ENCODE measurements around the gene FOXM1. TPM values are rescaled to one million over a fixed set of nuclear protein-coding genes. Genes with fewer than 3 reads are reported as not detected.

The FOXM1 gene
- total RNA-seq, 4 donors from 2014 or later, result 1.3 to 1.7 TPM; not detected in 2

DNA sequence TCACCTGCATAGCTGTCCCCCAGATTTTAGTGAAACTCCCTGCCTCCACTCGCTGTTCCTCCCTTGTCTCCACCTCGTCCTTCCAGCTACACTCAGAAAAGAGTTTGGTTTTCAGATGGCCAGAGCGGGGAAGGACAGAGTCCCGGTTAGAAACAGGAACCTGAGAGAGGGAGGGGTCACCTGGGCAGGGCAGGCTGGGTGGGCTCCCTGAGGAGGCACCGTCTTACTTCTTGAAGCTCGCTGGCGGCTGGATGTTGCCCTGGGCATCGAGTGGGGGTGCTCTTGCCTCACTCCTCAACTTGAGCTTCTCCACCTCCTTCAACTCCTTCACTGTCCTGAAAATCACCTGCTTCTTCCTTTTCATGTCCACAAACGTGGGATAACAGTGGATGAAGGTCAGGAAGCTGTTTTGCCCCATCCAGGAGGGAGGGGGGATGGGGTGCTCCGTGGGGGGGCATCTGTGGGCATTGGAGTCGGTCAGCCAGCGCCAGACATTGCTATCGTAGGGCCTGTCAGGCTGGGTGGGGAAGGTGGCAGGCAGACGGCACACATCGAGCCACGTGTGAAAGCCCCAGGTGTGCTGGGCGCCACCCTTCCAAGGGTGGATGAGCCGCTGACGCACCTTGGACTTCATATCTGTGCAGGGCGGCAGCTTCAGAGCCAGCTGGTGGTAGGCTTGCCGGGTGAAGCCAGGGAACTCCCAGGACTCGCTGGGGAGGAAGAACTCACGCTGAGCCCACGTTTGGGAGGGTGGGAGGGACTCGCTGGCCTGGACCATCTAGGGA is 22.1 kb downstream of the FOXM1 start:
- 100% methylated on average over 2 to 6 of the region's 25 CpGs for WGBS, 2 donors (ENCODE audit: low coverage in 1 of 2)
- ATAC-seq, result no peak

DNA sequence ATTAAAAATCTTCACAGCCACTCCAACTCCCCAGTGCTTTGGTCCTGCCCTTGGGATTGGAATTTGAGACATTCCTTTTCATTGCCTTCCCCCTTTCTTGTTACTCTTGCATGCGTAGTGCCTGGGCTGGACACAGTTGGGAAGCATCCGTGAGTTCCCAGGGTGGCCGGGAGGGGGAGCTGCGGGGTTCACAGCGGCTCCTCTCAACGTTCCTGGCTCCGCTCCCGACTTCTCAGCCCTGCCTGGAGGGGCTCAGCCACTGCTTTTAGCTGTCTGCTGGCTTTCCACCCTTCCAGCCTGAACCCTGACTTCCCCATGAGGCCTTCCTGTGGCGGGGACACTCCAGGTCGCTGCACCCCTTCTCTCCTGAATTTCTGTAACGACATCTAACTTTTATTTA is 23.3 kb downstream of the FOXM1 start:
- ATAC-seq, result peak; percentile 84
- Histone ChIP-seq H3K4me3 (no peak overlapping the region), H3K27ac (no peak overlapping the region), H3K4me1 (peaks cover 0 to 7% (median 0%) of the 10 kb centered on the region in 3 donors), H3K27me3 (no peaks in the 10 kb centered on the region), H3K36me3 (peaks cover 0 to 26% of the 10 kb centered on the region in 2 donors), H3K9me3 (no peaks in the 10 kb centered on the region)
- no peak for TF ChIP-seq EP300 (IDR thresholded peaks at IDR 0.05)
- no peak for TF ChIP-seq POLR2A (IDR thresholded peaks at IDR 0.05)
- TF ChIP-seq, protein P1, sequence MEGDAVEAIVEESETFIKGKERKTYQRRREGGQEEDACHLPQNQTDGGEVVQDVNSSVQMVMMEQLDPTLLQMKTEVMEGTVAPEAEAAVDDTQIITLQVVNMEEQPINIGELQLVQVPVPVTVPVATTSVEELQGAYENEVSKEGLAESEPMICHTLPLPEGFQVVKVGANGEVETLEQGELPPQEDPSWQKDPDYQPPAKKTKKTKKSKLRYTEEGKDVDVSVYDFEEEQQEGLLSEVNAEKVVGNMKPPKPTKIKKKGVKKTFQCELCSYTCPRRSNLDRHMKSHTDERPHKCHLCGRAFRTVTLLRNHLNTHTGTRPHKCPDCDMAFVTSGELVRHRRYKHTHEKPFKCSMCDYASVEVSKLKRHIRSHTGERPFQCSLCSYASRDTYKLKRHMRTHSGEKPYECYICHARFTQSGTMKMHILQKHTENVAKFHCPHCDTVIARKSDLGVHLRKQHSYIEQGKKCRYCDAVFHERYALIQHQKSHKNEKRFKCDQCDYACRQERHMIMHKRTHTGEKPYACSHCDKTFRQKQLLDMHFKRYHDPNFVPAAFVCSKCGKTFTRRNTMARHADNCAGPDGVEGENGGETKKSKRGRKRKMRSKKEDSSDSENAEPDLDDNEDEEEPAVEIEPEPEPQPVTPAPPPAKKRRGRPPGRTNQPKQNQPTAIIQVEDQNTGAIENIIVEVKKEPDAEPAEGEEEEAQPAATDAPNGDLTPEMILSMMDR (IDR thresholded peaks at IDR 0.05), result peak in 3 of 4 experiments; percentile 71 to 89 (median 74)
- TF ChIP-seq POLR2AphosphoS5 (IDR thresholded peaks at IDR 0.05), result peak; percentile 38
- WGBS, 2 donors (ENCODE audit: low coverage in 1 of 2), result 8 to 11% methylated on average over 6 to 10 of the region's 11 CpGs

More for the DNA sequence above, 22.1 kb downstream of the FOXM1 start:
- peaks cover 0 to 7% (median 0%) of the 10 kb centered on the region in 3 donors for H3K4me1 ChIP-seq
- no peaks in the 10 kb centered on the region for H3K9me3 ChIP-seq
- H3K4me3 ChIP-seq, result no peak overlapping the region
- TF ChIP-seq EP300 (IDR thresholded peaks at IDR 0.05), result no peak
- no peak for TF ChIP-seq POLR2A (IDR thresholded peaks at IDR 0.05)
- TF ChIP-seq, protein P1 (IDR thresholded peaks at IDR 0.05), result no peak
- no peak for TF ChIP-seq POLR2AphosphoS5 (IDR thresholded peaks at IDR 0.05)
- H3K27me3 ChIP-seq, result no peaks in the 10 kb centered on the region
- H3K36me3 ChIP-seq, result peaks cover 0 to 22% of the 10 kb centered on the region in 2 donors
- no peak overlapping the region for H3K27ac ChIP-seq

DNA sequence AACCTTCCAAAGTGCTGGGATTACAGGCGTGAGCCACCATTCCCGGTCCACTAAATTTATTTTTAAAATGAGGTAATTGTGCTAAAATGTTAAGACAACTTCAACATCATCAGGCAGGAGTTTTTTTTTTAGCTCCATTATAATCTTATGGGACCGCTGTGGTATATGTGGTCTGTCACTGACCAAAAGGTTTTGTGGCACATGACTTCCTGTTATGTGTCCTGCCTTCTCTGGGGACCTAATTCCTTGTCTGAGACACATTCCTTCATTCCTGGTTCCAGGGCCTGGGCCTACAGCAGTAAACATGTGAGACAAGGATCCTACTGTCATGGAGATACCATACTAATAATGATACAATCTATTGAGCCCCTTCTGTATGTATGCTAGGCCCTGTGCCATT is 25.0 kb downstream of the FOXM1 start:
- no peak for ATAC-seq
- H3K27ac ChIP-seq, result no peak overlapping the region
- no peaks in the 10 kb centered on the region for H3K27me3 ChIP-seq
- H3K4me1 ChIP-seq, result peaks cover 0 to 7% (median 0%) of the 10 kb centered on the region in 3 donors
- no peak overlapping the region for H3K4me3 ChIP-seq
- no peak for TF ChIP-seq POLR2A (IDR thresholded peaks at IDR 0.05)
- TF ChIP-seq, protein P1 (IDR thresholded peaks at IDR 0.05), result no peak
- TF ChIP-seq POLR2AphosphoS5 (IDR thresholded peaks at IDR 0.05), result no peak
- H3K36me3 ChIP-seq, result peaks cover 0 to 16% of the 10 kb centered on the region in 2 donors
- 85 to 100% methylated on average over 1 to 3 of the region's 3 CpGs for WGBS, 2 donors (ENCODE audit: low coverage in 1 of 2)
- no peaks in the 10 kb centered on the region for H3K9me3 ChIP-seq

DNA sequence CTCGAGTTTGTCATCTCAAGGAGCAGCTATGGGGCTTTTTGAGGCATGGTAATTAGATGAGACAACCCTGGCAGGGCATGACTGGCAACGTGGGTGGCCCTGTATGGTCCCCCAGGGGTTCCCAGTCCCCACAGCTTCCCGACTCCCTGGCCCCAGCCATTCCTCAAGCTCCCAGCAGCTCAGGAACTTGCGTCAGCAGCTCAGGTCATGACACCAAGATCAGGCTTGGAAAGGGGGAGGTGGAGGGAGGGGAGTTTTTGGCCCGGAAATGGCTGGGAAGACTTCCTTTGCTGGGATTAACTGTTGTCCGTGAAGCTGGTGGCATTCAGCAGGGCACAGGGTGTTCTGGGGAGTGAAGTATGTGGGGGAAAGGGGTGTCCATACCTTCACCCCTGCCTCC is 31.7 kb downstream of the FOXM1 start:
- H3K4me3 ChIP-seq, result no peak overlapping the region
- H3K36me3 ChIP-seq, result peaks cover 0 to 31% of the 10 kb centered on the region in 2 donors
- peaks cover 0 to 5% (median 0%) of the 10 kb centered on the region in 3 donors for H3K4me1 ChIP-seq
- peak overlapping the region in 3 of 4 donors; percentile 24 to 56 (median 54) for H3K27ac ChIP-seq
- no peak for TF ChIP-seq POLR2A (IDR thresholded peaks at IDR 0.05)
- no peak for TF ChIP-seq POLR2AphosphoS5 (IDR thresholded peaks at IDR 0.05)
- ATAC-seq, result peak; percentile 35
- H3K27me3 ChIP-seq, result no peaks in the 10 kb centered on the region
- WGBS, 2 donors (ENCODE audit: low coverage in 1 of 2), result 0 to 14% methylated on average over 1 of the region's 6 CpGs
- H3K9me3 ChIP-seq, result no peaks in the 10 kb centered on the region

DNA sequence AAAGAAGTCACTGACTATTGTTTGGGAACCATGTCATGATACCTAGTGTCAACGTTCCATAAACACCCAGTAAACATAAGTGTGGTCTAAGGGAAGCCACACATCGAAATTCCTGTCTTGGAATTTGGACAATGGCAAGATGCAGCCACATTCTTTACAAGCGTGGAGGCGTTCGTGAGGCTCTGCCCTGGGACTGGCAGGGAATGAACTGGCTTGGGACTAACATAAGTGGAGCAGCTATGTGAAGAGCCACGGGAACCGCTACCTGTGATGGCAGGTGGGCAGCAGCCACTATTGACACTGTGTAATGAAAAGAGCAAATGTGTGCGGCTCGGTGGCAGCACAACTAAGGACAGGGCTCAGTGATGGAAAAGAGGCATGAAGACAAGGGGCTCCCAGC is 32.2 kb downstream of the FOXM1 start:
- WGBS, 2 donors (ENCODE audit: low coverage in 1 of 2), result 33 to 84% methylated on average over 1 to 8 of the region's 9 CpGs

More for the DNA sequence above, 32.2 kb downstream of the FOXM1 start:
- H3K4me3 ChIP-seq, result no peak overlapping the region
- peaks cover 0 to 31% of the 10 kb centered on the region in 2 donors for H3K36me3 ChIP-seq
- peak overlapping the region in 3 of 4 donors; percentile 24 to 56 (median 54) for H3K27ac ChIP-seq
- no peak for ATAC-seq
- H3K4me1 ChIP-seq, result peaks cover 0 to 5% (median 0%) of the 10 kb centered on the region in 3 donors
- TF ChIP-seq POLR2A (IDR thresholded peaks at IDR 0.05) (no peak), POLR2AphosphoS5 (IDR thresholded peaks at IDR 0.05) (no peak), EP300 (IDR thresholded peaks at IDR 0.05) (no peak)
- TF ChIP-seq, protein P1 (IDR thresholded peaks at IDR 0.05), result no peak
- H3K9me3 ChIP-seq, result no peaks in the 10 kb centered on the region
- H3K27me3 ChIP-seq, result no peaks in the 10 kb centered on the region
